ENCODE data around the gene PGBD5. TPM values are rescaled to one million over a fixed set of nuclear protein-coding genes. Genes with fewer than 3 reads are reported as not detected.

PGBD5 gene
- polyA plus RNA-seq, 6 donors from 2014 or later = not detected

DNA sequence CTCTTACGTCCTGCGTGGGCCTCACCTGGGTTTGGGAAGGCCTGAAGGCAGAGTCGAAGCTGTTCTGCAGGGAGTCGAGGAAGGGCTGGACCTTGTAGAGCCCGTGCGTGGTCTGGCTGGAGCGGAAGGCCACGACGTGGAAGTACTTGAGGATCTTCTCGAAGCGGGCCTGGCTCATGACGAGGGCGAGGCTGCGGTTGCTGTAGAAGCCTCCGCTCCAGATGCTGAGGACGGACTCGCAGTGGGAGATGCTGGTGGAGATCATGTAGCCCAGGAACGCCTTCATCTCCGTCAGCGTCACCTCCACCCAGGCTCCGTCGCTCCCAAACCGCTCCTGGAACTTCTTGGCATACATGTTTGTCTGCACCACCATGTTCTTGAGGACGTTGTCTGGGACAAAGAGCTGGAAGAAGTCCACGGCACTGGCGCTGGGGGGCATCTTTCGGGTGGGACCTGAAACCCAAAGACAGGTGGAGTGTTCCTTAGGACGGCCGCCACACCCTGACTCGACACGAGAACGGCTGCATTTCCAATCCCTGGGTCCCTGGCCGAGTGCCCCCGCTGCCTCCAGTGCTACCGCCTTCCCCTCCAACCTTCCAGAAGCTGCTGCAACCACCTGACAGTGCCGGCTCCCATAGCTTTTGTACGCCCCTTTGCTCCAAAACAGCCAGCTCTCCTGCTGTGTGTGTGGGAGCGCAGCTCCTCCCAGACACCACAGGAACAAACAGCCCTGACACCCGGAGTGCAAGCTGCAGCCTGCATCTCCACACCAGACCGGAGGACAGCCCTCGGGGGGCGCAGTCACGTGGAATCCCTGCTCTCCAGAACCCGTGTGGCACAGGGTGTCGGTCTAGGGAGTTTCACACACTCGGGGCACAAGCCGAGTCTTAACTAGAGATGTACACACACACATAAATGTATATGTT lies 69.0 kb downstream of the PGBD5 start:
- no peak overlapping the region for H3K27ac Mint-ChIP-seq
- no peaks in the 10 kb centered on the region for H3K4me1 Mint-ChIP-seq
- peaks cover 0 to 8% (median 3%) of the 10 kb centered on the region in 7 donors for H3K9me3 Mint-ChIP-seq
- DNase-seq = no peak
- ATAC-seq (ENCODE audit: low read depth in 2 of 2) = no peak
- no peaks in the 10 kb centered on the region for H3K36me3 Mint-ChIP-seq
- peaks cover 11 to 26% (median 13%) of the 10 kb centered on the region in 3 donors for H3K27me3 Mint-ChIP-seq
- no peak overlapping the region for H3K4me3 Mint-ChIP-seq

DNA sequence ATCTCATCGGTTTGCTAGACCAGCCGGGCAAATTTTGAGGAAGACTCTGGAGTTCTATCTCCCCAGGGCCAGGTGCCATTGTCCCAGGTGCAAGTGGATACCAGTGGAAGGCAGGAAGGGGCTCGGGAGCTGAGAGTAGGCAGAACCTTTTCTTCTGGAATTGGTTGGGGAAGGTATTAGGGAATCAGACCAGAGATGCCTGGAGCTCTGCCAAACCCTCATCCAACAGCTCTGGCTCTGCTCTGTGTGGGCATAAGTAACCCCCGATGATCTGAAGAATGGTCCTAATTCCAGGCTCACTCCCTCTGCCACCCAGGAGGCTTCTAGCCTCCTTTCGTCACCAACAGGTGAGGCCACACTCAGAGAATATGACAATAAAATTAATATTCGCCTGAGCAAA lies 69.9 kb downstream of the PGBD5 start:
- peaks cover 11 to 32% (median 13%) of the 10 kb centered on the region in 3 donors for H3K27me3 Mint-ChIP-seq
- H3K4me1 Mint-ChIP-seq = no peaks in the 10 kb centered on the region

DNA sequence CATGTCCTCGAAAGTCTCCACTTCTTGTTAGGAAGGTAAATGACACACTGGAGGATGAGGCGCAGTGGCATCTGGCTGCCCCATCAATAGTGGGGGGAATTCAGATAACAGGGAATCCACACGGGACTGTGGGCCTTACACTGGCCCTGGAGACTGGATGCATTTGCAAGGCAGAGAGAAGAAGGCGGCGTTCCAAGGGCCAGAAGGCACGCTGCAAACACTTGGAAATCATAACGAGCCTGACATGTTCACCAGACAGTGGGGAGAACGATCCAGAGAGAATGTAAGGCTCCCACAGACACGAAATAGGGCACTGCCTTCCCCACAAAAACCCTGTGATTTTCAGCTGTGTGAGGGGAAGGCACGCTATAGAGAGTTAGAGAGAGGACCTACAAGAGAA lies 70.5 kb downstream of the PGBD5 start:
- Mint-ChIP-seq H3K27me3 (peaks cover 12 to 26% (median 13%) of the 10 kb centered on the region in 3 donors), H3K9me3 (peaks cover 0 to 5% (median 2%) of the 10 kb centered on the region in 7 donors), H3K4me3 (no peak overlapping the region), H3K27ac (peak overlapping the region in 1 of 6 donors; percentile 15), H3K4me1 (no peaks in the 10 kb centered on the region), H3K36me3 (no peaks in the 10 kb centered on the region)
- no peak for ATAC-seq (ENCODE audit: low read depth in 2 of 2)
- no peak for DNase-seq

More for the DNA sequence above, 69.9 kb downstream of the PGBD5 start:
- ATAC-seq (ENCODE audit: low read depth in 2 of 2) (no peak), DNase-seq (no peak)
- Mint-ChIP-seq H3K4me3 (no peak overlapping the region), H3K36me3 (no peaks in the 10 kb centered on the region), H3K27ac (no peak overlapping the region), H3K9me3 (peaks cover 0 to 8% (median 3%) of the 10 kb centered on the region in 7 donors)

GRCh38 chr1:230355128-230355527 lies 71.0 kb downstream of the PGBD5 start:
- peaks cover 13 to 28% (median 17%) of the 10 kb centered on the region in 3 donors for H3K27me3 Mint-ChIP-seq
- no peaks in the 10 kb centered on the region for H3K4me1 Mint-ChIP-seq
- H3K36me3 Mint-ChIP-seq = no peaks in the 10 kb centered on the region
- no peak overlapping the region for H3K27ac Mint-ChIP-seq
- no peak overlapping the region for H3K4me3 Mint-ChIP-seq
- ATAC-seq (ENCODE audit: low read depth in 2 of 2) (no peak), DNase-seq (no peak)
- peaks cover 0 to 3% (median 0%) of the 10 kb centered on the region in 7 donors for H3K9me3 Mint-ChIP-seq

GRCh38 chr1:230354005-230354404 lies 72.1 kb downstream of the PGBD5 start:
- no peak for ATAC-seq (ENCODE audit: low read depth in 2 of 2)
- no peak for DNase-seq
- H3K27me3 Mint-ChIP-seq = peaks cover 17 to 29% (median 23%) of the 10 kb centered on the region in 3 donors
- H3K9me3 Mint-ChIP-seq = no peaks in the 10 kb centered on the region
- H3K27ac Mint-ChIP-seq = no peak overlapping the region
- H3K4me3 Mint-ChIP-seq = no peak overlapping the region
- H3K4me1 Mint-ChIP-seq = no peaks in the 10 kb centered on the region
- H3K36me3 Mint-ChIP-seq = no peaks in the 10 kb centered on the region

DNA sequence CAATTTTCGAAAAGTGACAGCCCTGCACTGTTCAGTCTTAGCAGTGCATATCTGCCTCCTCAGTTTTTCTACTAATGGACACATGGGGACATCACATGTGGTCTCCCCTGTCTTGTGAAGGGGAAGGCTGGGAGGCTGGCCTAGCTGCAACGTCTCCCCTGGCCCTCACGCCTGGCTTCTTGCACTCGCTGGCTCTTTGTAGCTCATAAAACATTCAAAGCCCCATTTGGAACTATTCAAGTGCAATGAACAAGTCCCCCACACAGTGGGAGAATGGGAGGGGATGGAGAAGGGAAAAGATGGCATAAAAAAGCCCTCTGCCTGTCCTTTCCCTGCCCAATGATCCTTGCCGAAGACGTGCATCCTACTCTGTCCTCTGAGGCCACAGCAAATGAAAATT lies 73.6 kb downstream of the PGBD5 start:
- no peaks in the 10 kb centered on the region for H3K36me3 Mint-ChIP-seq
- H3K4me1 Mint-ChIP-seq = no peaks in the 10 kb centered on the region
- DNase-seq (no peak), ATAC-seq (ENCODE audit: low read depth in 2 of 2) (no peak)
- peaks cover 11 to 35% (median 31%) of the 10 kb centered on the region in 3 donors for H3K27me3 Mint-ChIP-seq
- no peak overlapping the region for H3K4me3 Mint-ChIP-seq
- no peak overlapping the region for H3K27ac Mint-ChIP-seq
- no peaks in the 10 kb centered on the region for H3K9me3 Mint-ChIP-seq

- no peak overlapping the region for H3K4me3 Mint-ChIP-seq
- DNase-seq (no peak), ATAC-seq (ENCODE audit: low read depth in 2 of 2) (no peak)
- H3K27ac Mint-ChIP-seq = no peak overlapping the region
- no peaks in the 10 kb centered on the region for H3K36me3 Mint-ChIP-seq
- no peaks in the 10 kb centered on the region for H3K4me1 Mint-ChIP-seq
- H3K9me3 Mint-ChIP-seq = no peaks in the 10 kb centered on the region
- H3K27me3 Mint-ChIP-seq = peaks cover 11 to 34% (median 30%) of the 10 kb centered on the region in 3 donors
Observed at GRCh38 chr1:230351983-230352382, 74.1 kb downstream of the PGBD5 start.

DNA sequence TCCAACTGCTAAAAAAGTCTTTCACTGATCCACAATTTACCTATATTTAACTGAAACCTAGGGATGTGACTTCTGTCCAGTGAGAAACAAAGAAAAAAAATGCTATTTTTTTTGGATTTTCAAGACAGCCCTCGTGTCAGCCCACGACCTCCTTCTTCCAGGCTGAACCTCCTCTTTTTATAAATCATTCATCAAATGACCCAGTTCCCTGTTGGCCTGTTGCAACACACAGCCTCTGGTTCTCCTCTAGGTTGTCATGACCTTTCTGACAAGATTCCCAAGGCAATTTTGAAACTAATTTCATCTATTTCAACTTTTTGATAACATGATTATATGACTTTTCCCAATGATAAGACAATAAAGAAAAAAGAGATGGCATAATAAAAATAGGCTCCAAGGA lies 74.6 kb downstream of the PGBD5 start:
- Mint-ChIP-seq H3K4me1 (no peaks in the 10 kb centered on the region), H3K9me3 (no peaks in the 10 kb centered on the region), H3K27me3 (peaks cover 11 to 32% (median 25%) of the 10 kb centered on the region in 3 donors), H3K36me3 (no peaks in the 10 kb centered on the region), H3K27ac (no peak overlapping the region), H3K4me3 (no peak overlapping the region)
- ATAC-seq (ENCODE audit: low read depth in 2 of 2) = no peak
- no peak for DNase-seq

GRCh38 chr1:230350208-230350921 lies 75.8 kb downstream of the PGBD5 start:
- H3K27me3 Mint-ChIP-seq = peaks cover 10 to 23% (median 20%) of the 10 kb centered on the region in 3 donors
- H3K4me1 Mint-ChIP-seq = no peaks in the 10 kb centered on the region
- no peak overlapping the region for H3K4me3 Mint-ChIP-seq

GRCh38 chr1:230349020-230349393 lies 77.1 kb downstream of the PGBD5 start:
- no peak overlapping the region for H3K4me3 Mint-ChIP-seq
- H3K4me1 Mint-ChIP-seq = no peaks in the 10 kb centered on the region
- H3K9me3 Mint-ChIP-seq = no peaks in the 10 kb centered on the region
- no peak for ATAC-seq (ENCODE audit: low read depth in 2 of 2)
- H3K36me3 Mint-ChIP-seq = no peaks in the 10 kb centered on the region
- peak overlapping the region in 1 of 6 donors; percentile 5 for H3K27ac Mint-ChIP-seq
- H3K27me3 Mint-ChIP-seq = peaks cover 4 to 34% (median 28%) of the 10 kb centered on the region in 3 donors
- no peak for DNase-seq

More at GRCh38 chr1:230350208-230350921, 75.8 kb downstream of the PGBD5 start:
- Mint-ChIP-seq H3K9me3 (no peaks in the 10 kb centered on the region), H3K27ac (peak overlapping the region in 1 of 6 donors; percentile 57), H3K36me3 (no peaks in the 10 kb centered on the region)
- DNase-seq (no peak), ATAC-seq (ENCODE audit: low read depth in 2 of 2) (no peak)

DNA sequence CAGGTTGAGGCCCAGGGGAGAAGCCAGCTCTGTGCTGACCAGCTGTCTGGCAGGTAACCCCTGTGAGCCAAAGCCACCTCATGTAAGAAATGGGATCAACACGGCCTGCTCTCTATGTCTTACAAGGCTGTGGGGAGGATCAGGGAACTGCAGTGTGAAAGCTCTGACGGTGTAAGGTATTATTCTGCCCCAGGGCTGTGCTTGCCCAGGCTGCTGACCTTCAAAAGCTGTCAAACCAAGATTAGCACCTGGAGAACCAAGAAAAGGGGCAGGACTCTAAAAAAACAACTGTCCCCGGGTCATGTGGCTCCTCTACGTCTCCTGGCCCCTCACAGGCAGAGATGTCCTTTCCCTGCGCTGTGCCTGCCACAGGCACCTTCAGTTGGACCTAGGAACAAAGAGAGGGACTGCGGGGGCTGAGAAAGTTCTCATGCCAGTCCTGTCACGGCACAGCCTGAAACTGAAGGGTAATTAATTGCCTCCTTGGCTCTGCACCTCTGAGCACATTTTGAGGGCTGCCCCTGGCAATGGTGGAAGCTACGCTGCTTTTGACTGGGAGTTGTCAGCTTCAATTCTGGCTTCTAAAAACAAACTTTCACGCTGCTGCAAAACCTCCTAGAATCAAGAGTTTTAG lies 77.6 kb downstream of the PGBD5 start:
- no peak overlapping the region for H3K4me3 Mint-ChIP-seq
- no peaks in the 10 kb centered on the region for H3K9me3 Mint-ChIP-seq
- H3K36me3 Mint-ChIP-seq = no peaks in the 10 kb centered on the region
- ATAC-seq (ENCODE audit: low read depth in 2 of 2) (no peak), DNase-seq (no peak)
- no peaks in the 10 kb centered on the region for H3K4me1 Mint-ChIP-seq
- peaks cover 4 to 38% (median 31%) of the 10 kb centered on the region in 3 donors for H3K27me3 Mint-ChIP-seq
- H3K27ac Mint-ChIP-seq = peak overlapping the region in 1 of 6 donors; percentile 5

DNA sequence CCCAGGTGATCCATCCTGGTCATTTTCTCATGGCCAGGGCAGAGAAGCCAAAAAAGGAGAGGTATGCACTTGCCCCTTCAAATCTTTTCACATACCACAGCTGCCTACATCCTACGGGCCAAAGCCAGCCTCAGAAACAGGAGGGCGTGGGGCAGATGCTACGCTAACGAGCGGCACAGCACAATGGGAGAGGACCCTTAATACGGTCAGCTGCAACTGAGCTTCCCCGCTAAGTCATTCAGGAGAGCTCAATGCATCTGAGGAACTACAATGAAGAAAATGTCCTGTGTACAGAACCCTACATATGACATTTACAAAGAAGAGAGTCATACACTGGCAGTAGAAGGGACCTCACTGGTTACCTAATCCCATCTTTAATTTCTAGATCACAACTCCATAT lies 78.2 kb downstream of the PGBD5 start:
- ATAC-seq (ENCODE audit: low read depth in 2 of 2) (no peak), DNase-seq (no peak)
- Mint-ChIP-seq H3K4me3 (no peak overlapping the region), H3K4me1 (no peaks in the 10 kb centered on the region), H3K36me3 (no peaks in the 10 kb centered on the region), H3K27ac (peak overlapping the region in 1 of 6 donors; percentile 10), H3K27me3 (peaks cover 4 to 41% (median 34%) of the 10 kb centered on the region in 3 donors), H3K9me3 (no peaks in the 10 kb centered on the region)

DNA sequence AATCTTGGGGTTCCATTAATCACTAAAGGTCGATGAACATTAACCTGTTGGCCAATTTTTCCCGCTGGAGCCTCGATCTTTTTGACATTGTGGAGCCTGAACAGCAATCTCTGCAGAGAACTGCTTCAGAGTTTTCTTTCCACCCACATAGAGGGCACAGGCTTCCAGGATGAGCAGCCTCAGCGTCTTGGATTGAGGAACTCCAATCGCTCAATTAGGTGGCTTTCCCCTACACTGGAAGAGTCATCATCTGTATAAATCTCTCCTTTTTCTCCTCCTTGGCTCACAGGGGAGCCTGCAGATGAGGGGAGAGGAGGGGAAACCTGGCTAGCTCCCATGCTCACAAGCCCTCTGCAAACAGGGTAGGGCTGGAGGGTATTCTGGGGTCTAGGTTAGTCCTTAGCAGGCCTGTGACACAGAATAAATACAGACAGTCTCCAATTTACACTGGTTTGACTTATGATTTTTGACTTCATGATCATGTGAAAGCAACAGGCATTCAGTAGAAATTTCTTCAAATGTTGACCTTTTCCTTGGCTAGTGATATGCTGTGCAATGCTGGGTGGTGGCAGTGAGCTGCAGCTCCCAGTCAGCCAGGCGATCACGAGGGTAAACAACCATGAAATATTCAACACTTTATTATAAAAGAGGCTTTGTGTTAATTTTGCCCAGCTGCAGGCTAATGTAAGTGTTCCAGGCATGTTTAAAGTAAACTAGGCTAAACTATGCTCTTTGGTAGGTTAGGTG lies 80.8 kb downstream of the PGBD5 start:
- no peaks in the 10 kb centered on the region for H3K4me1 Mint-ChIP-seq
- DNase-seq = no peak
- H3K9me3 Mint-ChIP-seq = no peaks in the 10 kb centered on the region
- peaks cover 4 to 33% (median 30%) of the 10 kb centered on the region in 3 donors for H3K27me3 Mint-ChIP-seq
- ATAC-seq (ENCODE audit: low read depth in 2 of 2) = no peak
- H3K27ac Mint-ChIP-seq = peak overlapping the region in 1 of 6 donors; percentile 76
- no peak overlapping the region for H3K4me3 Mint-ChIP-seq
- no peaks in the 10 kb centered on the region for H3K36me3 Mint-ChIP-seq

Data from naive B cell (primary cell).